Stimulated activated CD4-positive, alpha-beta T cell treated with anti-CD3 and anti-CD28 coated beads, TNF-alpha, amount 100 ng/mL, for 4 hours (primary cell): ENCODE data around the gene PML.

Source experiments
- DNase-seq, 3 experiments: peaks; one replicate each; pipeline ENCODE4 v3.0.0-alpha.2; 2020; ENCODE audit warnings: low read depth in 3 of 3

PML gene

DNA sequence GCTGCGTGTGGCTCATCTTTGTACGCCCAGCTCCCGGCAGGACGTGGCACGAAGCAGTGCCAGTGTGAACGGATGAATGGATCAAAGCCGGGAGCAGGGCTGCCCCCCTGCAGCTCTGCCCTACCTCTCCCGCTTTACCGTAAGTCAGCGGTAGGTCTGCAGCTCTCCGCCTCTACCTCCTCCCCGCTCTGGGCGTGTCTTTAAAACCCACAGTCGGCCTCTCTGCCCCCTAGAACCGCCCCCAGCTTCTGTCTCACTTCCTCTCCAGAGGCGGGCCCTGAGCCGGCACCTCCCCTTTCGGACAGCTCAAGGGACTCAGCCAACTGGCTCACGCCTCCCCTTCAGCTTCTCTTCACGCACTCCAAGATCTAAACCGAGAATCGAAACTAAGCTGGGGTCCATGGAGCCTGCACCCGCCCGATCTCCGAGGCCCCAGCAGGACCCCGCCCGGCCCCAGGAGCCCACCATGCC, at the start of gene PML:
PML (plus strand) TSS at position 304 of the 471 bp plus-strand sequence; CDS start at position 401, 97 bp downstream.
- peak; percentile 79 to 88 (median 86) for DNase-seq

GRCh38 chr15:73945130-73945508, 49.4 kb upstream of the PML start:
- DNase-seq = no peak

GRCh38 chr15:73946046-73946721, 48.3 kb upstream of the PML start:
- DNase-seq = no peak

DNA sequence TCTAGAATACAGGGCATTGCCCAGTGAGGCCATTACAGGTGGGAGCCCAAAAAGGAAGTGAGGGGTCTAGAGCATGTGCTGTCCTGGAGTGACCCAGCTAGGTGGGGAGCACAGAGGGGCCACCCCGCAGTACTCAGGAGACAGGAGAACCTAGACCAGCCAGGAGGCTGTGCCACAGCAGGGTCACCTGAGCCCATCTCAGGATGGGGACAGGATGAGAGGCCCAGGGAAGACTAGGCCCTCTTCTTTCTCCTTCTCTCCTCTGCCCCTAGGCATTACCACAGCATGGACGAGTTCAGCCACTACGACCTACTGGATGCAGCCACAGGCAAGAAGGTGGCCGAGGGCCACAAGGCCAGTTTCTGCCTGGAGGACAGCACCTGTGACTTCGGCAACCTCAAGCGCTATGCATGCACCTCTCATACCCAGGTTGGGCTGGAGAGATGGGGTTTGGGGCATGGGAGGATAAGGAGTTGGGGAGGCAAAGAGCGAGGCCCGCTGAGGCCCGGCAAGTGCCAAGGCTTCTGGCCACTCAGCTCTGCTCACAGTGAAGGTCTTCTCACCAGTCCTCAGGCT, 47.6 kb upstream of the PML start:
- DNase-seq = no peak

GRCh38 chr15:73947651-73948050, 46.9 kb upstream of the PML start:
- DNase-seq = no peak

DNA sequence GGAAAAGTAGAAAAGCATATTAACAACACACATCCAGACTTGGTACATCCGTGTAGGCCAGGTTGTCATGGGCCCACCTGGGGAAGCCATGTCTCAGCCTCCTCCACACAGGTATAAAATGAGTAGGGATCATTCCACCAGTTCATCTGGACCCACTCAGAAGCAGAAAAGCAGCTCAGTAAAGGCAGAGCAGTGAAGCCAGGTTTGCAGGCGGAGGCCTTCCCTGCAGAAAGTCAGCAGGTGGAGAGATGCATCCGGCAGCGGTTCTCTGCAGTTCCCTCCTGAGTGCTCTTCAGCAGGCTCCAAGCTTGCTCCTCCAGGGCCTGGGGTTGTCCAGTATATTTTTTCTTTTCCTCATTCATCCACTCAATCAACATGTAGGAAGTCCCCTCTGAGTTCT, 46.1 kb upstream of the PML start:
- no peak for DNase-seq

DNA sequence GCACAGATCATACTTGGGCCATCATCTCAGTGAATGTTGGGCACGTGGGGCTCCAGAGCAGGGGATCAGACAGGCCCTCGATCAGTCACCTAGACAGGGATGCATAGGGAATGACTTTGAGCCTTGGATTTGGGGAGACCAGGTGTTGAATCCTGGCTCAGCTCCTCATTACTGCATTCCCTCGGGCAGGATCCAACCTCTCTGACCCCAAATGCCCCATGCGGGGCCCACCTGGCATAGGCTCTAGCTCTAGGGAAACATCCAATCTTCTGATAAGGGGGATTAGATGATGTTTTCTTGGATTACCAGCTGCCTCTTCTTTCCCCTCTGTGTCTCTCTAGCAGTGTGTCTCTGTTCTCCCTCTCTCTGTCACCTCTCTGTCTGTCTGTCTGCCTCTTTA, 45.5 kb upstream of the PML start:
- DNase-seq = no peak

DNA sequence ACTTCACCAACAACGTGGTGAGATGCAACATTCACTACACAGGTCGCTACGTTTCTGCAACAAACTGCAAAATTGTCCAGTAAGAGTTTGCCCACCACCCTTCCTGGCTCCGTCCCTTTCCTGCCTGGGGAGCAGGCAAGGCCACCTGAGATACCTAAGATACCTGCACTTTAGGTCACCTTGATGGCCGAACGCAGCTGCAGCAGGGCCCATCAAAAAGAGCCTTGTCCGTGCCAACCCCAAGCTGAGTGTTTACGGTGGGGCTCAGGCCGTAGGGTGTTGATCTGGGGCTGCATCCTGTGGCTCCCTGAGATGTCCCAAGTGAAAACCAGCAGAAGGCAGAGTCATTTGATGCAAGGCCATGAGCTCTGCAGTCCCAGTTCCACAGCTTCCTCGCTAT, 45.0 kb upstream of the PML start:
- DNase-seq = no peak

GRCh38 chr15:73950479-73950830, 44.1 kb upstream of the PML start:
- no peak for DNase-seq

DNA sequence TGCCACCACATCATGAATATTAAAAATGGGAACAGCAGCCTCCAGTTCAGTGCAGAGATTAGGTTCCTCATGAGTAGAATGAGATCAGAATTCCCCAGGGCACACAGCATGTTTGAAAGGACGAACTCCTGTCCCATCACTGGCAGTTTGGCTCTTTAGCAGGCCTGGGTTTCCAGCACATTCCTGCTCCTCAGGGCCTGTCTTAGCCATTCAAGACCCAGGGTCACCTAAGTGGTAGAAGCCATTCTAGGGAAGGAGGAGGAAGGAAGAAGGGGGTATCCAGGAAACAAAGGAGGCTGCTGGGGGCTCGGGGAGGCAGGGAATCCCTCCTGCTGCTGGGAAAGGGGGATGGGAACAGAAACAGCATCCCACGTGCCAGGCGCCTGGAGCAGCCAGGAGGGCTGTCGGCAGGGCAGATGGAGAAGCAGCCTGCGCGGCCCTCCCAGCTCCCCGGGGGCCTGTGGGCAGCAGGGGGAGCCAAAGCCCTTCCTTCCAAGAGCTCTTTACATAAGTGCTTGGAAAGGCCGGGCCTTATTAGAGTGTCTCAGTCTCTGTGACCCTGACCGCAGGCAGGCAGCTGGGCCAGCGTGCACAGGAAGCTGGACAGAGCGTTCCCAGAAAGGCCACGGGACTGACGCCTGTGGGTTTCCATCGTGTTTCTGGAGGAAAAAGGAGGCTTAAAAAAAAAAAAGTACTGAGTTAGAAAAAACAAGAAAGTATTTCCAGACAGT, 43.5 kb upstream of the PML start:
- DNase-seq = peak; percentile 48 to 50 (median 50)

GRCh38 chr15:73951601-73952000, 42.9 kb upstream of the PML start:
- DNase-seq = no peak

- DNase-seq = no peak
These were observed 42.2 kb upstream of the PML start for GRCh38 chr15:73952171-73952912.

- DNase-seq = no peak
These were observed 41.4 kb upstream of the PML start for GRCh38 chr15:73952913-73953750.

GRCh38 chr15:73954188-73955145, 40.0 kb upstream of the PML start:
- DNase-seq = no peak

- DNase-seq = no peak
These were observed 39.2 kb upstream of the PML start for GRCh38 chr15:73955326-73955725.

DNA sequence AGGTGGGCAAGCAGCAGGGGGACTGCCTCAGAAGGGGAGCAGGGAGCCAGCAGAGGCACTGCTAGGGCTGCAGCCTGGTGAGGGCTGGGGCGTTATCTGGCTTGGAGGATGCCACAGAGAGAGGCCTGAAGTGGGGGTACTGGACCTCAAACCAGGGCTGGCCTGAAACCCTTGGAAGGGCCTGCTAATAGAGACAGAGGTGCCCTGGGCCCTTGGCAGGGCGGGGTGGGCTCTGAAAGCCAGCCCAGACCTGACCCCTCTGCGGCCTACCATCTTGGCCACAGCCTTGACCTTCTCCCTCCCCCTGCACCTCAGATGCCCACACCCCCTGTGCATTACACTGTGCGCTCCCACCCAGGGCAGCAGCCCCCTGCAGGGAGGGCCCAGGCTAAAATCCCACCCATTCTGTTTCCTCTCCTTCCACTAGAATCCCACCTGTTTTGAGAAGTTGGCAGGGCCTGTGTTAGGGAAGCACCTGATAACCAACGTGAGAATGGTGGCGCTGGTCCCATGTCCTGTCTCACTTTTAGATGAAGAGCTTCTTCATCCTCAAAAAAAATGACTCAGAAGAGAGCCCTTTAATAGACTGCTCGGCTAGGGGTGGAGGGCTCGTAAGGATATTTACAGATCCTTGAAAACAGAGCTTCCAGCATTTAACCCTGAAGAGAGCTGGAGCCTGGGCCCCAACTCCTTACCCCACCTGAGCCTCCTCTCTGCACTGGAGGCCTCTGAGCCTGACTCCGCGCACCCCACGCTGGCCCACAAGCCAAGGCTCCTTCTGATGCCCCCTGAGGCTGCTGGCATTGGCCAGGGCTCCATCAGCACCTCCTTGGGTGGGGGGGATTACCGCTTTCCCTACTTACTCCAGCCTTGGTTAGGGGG, 38.4 kb upstream of the PML start:
- DNase-seq = no peak

GRCh38 chr15:73956743-73957135, 37.8 kb upstream of the PML start:
- no peak for DNase-seq

DNA sequence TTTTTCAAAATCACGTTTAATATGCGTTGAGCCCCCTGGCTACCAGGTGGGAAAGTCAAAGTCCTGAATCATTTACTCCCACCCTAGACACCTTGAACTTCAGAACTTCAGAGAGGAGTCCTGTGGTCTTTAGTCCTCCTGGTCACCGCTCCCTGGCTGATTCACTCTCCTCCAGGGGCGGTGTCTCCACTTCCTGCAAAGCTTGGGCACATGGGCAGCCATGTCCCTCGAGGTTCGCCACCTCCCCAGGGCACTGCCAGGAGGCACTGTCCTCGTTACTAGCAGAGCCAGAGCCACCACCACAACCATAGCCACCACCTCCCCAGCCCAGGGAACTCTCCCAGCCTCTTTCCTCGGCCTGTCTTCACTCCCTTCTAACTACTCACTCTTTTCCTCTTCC, 37.2 kb upstream of the PML start:
- DNase-seq = no peak

DNA sequence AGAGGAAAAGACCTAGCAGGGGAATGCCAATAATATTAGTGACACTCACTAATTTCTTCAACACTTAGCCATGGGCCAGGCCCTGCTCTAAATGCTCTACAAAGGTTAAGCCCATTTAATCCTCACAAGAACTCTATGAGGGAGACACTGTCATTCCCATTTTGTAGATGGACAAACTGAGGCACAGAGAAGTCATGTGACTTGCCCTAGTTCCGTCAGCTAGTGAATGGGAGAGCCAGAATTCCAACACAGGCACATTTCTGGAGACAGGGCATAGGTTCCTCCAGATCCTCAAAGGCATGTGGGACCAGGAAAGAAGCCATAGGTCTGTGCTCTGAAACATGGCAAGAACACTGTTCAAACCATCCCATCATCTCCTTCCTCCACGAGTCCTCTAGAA, 36.7 kb upstream of the PML start:
- no peak for DNase-seq
